H9 (cell line): Measurements from ENCODE around the gene CADM1. TPM values are rescaled to one million over a fixed set of nuclear protein-coding genes. Genes with fewer than 3 reads are reported as not detected.

ENCODE experiments used
- DNase-seq: peaks from one replicate; pipeline ENCODE4 v3.0.0-alpha.2; 2017
- H2AFZ ChIP-seq: one replicate; pipeline ENCODE4 v1.6.1; 2013; ENCODE audit warnings: mild to moderate bottlenecking, low read length, control low read depth, moderate library complexity
- H2AK5ac ChIP-seq: 2 replicates; pipeline ENCODE4 v1.6.1; 2013; ENCODE audit warnings: low read length, control low read depth, mixed read lengths; ENCODE audit not compliant: insufficient read length
- H2BK120ac ChIP-seq: one replicate; pipeline ENCODE4 v1.6.1; 2013; ENCODE audit warnings: low read depth, mild to moderate bottlenecking, low read length, control low read depth, inconsistent platforms; ENCODE audit not compliant: poor library complexity, severe bottlenecking
- H2BK12ac ChIP-seq: 2 replicates; pipeline ENCODE4 v1.6.1; 2013; ENCODE audit warnings: low read length, control low read depth, mixed read lengths, low read depth; ENCODE audit not compliant: insufficient read length
- H2BK15ac ChIP-seq: 2 replicates; pipeline ENCODE4 v1.6.1; 2013; ENCODE audit warnings: low read depth, low read length, control low read depth
- H2BK20ac ChIP-seq: one replicate; pipeline ENCODE4 v1.6.1; 2013; ENCODE audit warnings: low read depth, mild to moderate bottlenecking, low read length, control low read depth, inconsistent platforms; ENCODE audit not compliant: poor library complexity, severe bottlenecking
- H2BK5ac ChIP-seq: 2 replicates; pipeline ENCODE4 v1.6.1; 2013; ENCODE audit warnings: low read length, control low read depth, mixed read lengths; ENCODE audit not compliant: insufficient read length
- H3K14ac ChIP-seq: 2 replicates; pipeline ENCODE4 v1.6.1; 2013; ENCODE audit warnings: low read length, control low read depth; ENCODE audit not compliant: insufficient read depth
- H3K18ac ChIP-seq: 2 replicates; pipeline ENCODE4 v1.6.1; 2013; ENCODE audit warnings: low read depth, mild to moderate bottlenecking, mixed read lengths, low read length, control low read depth; ENCODE audit not compliant: insufficient read length
- H3K23ac ChIP-seq: 2 replicates; pipeline ENCODE4 v1.6.1; 2013; ENCODE audit warnings: low read length, control low read depth, mixed read lengths, low read depth; ENCODE audit not compliant: insufficient read length
- H3K23me2 ChIP-seq: 2 replicates; pipeline ENCODE4 v1.6.1; 2013; ENCODE audit warnings: low read depth, mild to moderate bottlenecking, mixed read lengths, low read length, control low read depth; ENCODE audit not compliant: insufficient read length, poor library complexity, severe bottlenecking
- H3K27ac ChIP-seq: 2 replicates; pipeline ENCODE4 v1.5.1; 2013; ENCODE audit warnings: low read length, control low read depth, mixed read lengths, low read depth; ENCODE audit not compliant: insufficient read length
- H3K27me3 ChIP-seq: 2 replicates; pipeline ENCODE4 v1.6.1; 2013; ENCODE audit warnings: low read length, control low read depth, inconsistent platforms; ENCODE audit not compliant: insufficient read depth
- H3K4ac ChIP-seq: 2 replicates; pipeline ENCODE4 v1.6.1; 2013; ENCODE audit warnings: low read depth, mild to moderate bottlenecking, control low read depth, inconsistent platforms, low read length, moderate library complexity
- H3K4me1 ChIP-seq: 2 replicates; pipeline ENCODE4 v1.6.1; 2013; ENCODE audit warnings: low read length, control low read depth, inconsistent platforms; ENCODE audit not compliant: insufficient read depth
- H3K4me2 ChIP-seq: 2 replicates; pipeline ENCODE4 v1.6.1; 2013; ENCODE audit warnings: low read length, control low read depth, mixed read lengths; ENCODE audit not compliant: insufficient read length, insufficient read depth
- H3K56ac ChIP-seq: 2 replicates; pipeline ENCODE4 v1.6.1; 2013; ENCODE audit warnings: low read depth, mild to moderate bottlenecking, mixed read lengths, low read length, control low read depth; ENCODE audit not compliant: insufficient read length
- H3K79me1 ChIP-seq: 2 replicates; pipeline ENCODE4 v1.6.1; 2013; ENCODE audit warnings: low read depth, mild to moderate bottlenecking, moderate library complexity, low read length, control low read depth, inconsistent platforms; ENCODE audit not compliant: insufficient read depth, poor library complexity, severe bottlenecking
- H3K79me2 ChIP-seq: 2 replicates; pipeline ENCODE4 v1.6.1; 2013; ENCODE audit warnings: low read length, control low read depth, inconsistent platforms; ENCODE audit not compliant: insufficient read depth
- H3K9ac ChIP-seq: 2 replicates; pipeline ENCODE4 v1.6.1; 2013; ENCODE audit warnings: low read length, control low read depth, mixed read lengths; ENCODE audit not compliant: insufficient read length; ENCODE audit errors: extremely low read depth
- H3K9me3 ChIP-seq: one replicate; pipeline ENCODE4 v1.6.1; 2013; ENCODE audit warnings: low read depth, low read length, inconsistent platforms; ENCODE audit not compliant: control insufficient read depth
- H3T11ph ChIP-seq: one replicate; pipeline ENCODE4 v1.6.1; 2013; ENCODE audit warnings: mild to moderate bottlenecking, low read length, control low read depth, inconsistent platforms
- H4K20me1 ChIP-seq: one replicate; pipeline ENCODE4 v1.6.1; 2013; ENCODE audit not compliant: control insufficient read depth, insufficient read length, insufficient read depth
- H4K5ac ChIP-seq: 2 replicates; pipeline ENCODE4 v1.6.1; 2013; ENCODE audit warnings: low read depth, mild to moderate bottlenecking, mixed read lengths, low read length, control low read depth; ENCODE audit not compliant: insufficient read length
- H4K8ac ChIP-seq: replicated peaks from 2 replicates; pipeline ENCODE4 v1.6.1; 2013; ENCODE audit warnings: low read length, control low read depth, mixed read lengths, low read depth; ENCODE audit not compliant: insufficient read length
- H4K91ac ChIP-seq: 2 replicates; pipeline ENCODE4 v1.6.1; 2013; ENCODE audit warnings: low read depth, mild to moderate bottlenecking, moderate library complexity, mixed read lengths, low read length, control low read depth; ENCODE audit not compliant: insufficient read length
- H3K27ac Mint-ChIP-seq, 3 experiments: 2 replicates in 2 of 3; 3 replicates in 1 of 3; pipeline ENCODE4 v1.8.0; 2020 to 2021; ENCODE audit warnings: mixed read lengths in 3 of 3, mild to moderate bottlenecking in 1 of 3, moderate library complexity in 1 of 3
- H3K27me3 Mint-ChIP-seq: 2 replicates; pipeline ENCODE4 v1.8.0; 2021; ENCODE audit warnings: low read depth, mild to moderate bottlenecking, moderate library complexity, mixed read lengths
- H3K36me3 Mint-ChIP-seq, 3 experiments: 2 replicates in 2 of 3; 3 replicates in 1 of 3; pipeline ENCODE4 v1.8.0; 2020 to 2021; ENCODE audit warnings: low read depth in 3 of 3, mixed read lengths in 3 of 3; ENCODE audit not compliant: insufficient read depth in 1 of 3
- H3K4me1 Mint-ChIP-seq, 2 experiments: 2 replicates each; pipeline ENCODE4 v1.8.0; 2020; ENCODE audit warnings: mixed read lengths in 2 of 2
- H3K4me3 Mint-ChIP-seq, 2 experiments: 2 replicates in 1 of 2; 3 replicates in 1 of 2; pipeline ENCODE4 v1.8.0; 2020 to 2021; ENCODE audit warnings: mild to moderate bottlenecking in 2 of 2, mixed read lengths in 2 of 2, moderate library complexity in 1 of 2
- H3K9me3 Mint-ChIP-seq, 2 experiments: 2 replicates in 1 of 2; 3 replicates in 1 of 2; pipeline ENCODE4 v1.8.0; 2020; ENCODE audit warnings: mild to moderate bottlenecking in 2 of 2, mixed read lengths in 2 of 2, moderate library complexity in 1 of 2
- total RNA-seq: library from RNA; stranded (reverse); gene quantifications from 2 replicates; pipeline ENCODE4 v1.2.1, GENCODE V29; 2021
- TF ChIP-seq, protein P1 (sequence below): fragments of 200-600 bp; sonication (generic); conservative IDR thresholded peaks from 3 replicates; pipeline ENCODE4 v1.8.0; 2021; ENCODE audit warnings: antibody characterized with exemption, mild to moderate bottlenecking

The CADM1 gene
- total RNA-seq, 1 experiment from 2014 or later: 11.9 TPM

DNA sequence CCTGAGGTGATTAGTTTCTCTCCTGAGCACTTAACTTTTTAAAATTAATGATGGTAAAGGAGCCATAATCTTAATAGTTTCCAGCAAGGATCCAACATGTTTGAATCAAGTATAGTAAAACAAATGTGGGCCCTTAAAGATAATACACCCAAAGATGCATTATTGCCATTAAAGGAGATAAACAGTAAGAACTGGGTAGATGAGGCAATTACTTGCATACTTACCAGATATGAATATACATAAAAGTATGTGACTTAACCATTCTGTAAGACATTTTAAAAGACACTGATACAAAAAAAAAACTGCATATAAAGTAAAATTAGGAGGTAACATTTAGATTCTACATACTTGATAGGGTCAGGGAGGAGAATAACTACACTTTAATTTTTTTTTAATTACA lies 48.2 kb downstream of the CADM1 start:
- Histone ChIP-seq H3K27ac (no peak overlapping the region), H4K8ac (no peak overlapping the region), H2BK120ac (no peak overlapping the region), H3T11ph (no peak overlapping the region), H4K20me1 (no peaks in the 10 kb centered on the region), H2AK5ac (no peak overlapping the region), H3K14ac (no peak overlapping the region), H3K9ac (no peak overlapping the region), H3K79me1 (no peaks in the 10 kb centered on the region), H4K91ac (no peak overlapping the region), H2BK5ac (no peak overlapping the region), H3K23ac (no peak overlapping the region), H2BK12ac (no peak overlapping the region), H2BK15ac (no peak overlapping the region), H2AFZ (no peak overlapping the region), H3K18ac (no peak overlapping the region), H3K4ac (no peak overlapping the region), H3K27me3 (no peaks in the 10 kb centered on the region), H3K56ac (no peak overlapping the region), H3K4me1 (peaks cover 2% of the 10 kb centered on the region; the same call in 1 of the 2 replicates), H3K9me3 (no peaks in the 10 kb centered on the region), H3K79me2 (no peaks in the 10 kb centered on the region), H2BK20ac (no peak overlapping the region), H4K5ac (no peak overlapping the region), H3K4me2 (no peak overlapping the region), H3K23me2 (no peaks in the 10 kb centered on the region)
- no peak for DNase-seq
- TF ChIP-seq, protein P1, sequence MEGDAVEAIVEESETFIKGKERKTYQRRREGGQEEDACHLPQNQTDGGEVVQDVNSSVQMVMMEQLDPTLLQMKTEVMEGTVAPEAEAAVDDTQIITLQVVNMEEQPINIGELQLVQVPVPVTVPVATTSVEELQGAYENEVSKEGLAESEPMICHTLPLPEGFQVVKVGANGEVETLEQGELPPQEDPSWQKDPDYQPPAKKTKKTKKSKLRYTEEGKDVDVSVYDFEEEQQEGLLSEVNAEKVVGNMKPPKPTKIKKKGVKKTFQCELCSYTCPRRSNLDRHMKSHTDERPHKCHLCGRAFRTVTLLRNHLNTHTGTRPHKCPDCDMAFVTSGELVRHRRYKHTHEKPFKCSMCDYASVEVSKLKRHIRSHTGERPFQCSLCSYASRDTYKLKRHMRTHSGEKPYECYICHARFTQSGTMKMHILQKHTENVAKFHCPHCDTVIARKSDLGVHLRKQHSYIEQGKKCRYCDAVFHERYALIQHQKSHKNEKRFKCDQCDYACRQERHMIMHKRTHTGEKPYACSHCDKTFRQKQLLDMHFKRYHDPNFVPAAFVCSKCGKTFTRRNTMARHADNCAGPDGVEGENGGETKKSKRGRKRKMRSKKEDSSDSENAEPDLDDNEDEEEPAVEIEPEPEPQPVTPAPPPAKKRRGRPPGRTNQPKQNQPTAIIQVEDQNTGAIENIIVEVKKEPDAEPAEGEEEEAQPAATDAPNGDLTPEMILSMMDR: no peak
- H3K9me3 Mint-ChIP-seq: no peaks in the 10 kb centered on the region
- H3K27me3 Mint-ChIP-seq: peaks cover 3% of the 10 kb centered on the region
- no peak overlapping the region for H3K27ac Mint-ChIP-seq
- H3K4me1 Mint-ChIP-seq: peaks cover 19 to 29% of the 10 kb centered on the region in 2 experiments
- H3K36me3 Mint-ChIP-seq: no peaks in the 10 kb centered on the region
- H3K4me3 Mint-ChIP-seq: no peak overlapping the region
